GM12878 (cell line): ENCODE results near the gene FBXL7. TPM values are rescaled to one million over a fixed set of nuclear protein-coding genes. Genes with fewer than 3 reads are reported as not detected.

Experiments
- ATAC-seq: fragments of 200-7000 bp; cut with Tn5 transposase; 3 replicates; pipeline ENCODE4 v1.9.1; 2020; ENCODE audit warnings: mild to moderate bottlenecking, moderate library complexity
- BruUV-seq: library from RNA; stranded (reverse); fragments of 400-500 nt; replicated peaks from 2 replicates; lab custom pipeline; 2021; lab: Mats Ljungman, UMichigan
- CTCF ChIA-PET: fragments of 300-600 bp; sonication (Branson Sonifier 250); formaldehyde crosslinking; extraction: SDS; loops from one replicate; lab custom pipeline; 2021; ENCODE audit warnings: inconsistent platforms; lab: Yijun Ruan, JAX
- POLR2A ChIA-PET: fragments of 350-600 bp; formaldehyde crosslinking; extraction: SDS; loops from one replicate; lab custom pipeline; 2021; ENCODE audit warnings: inconsistent platforms; lab: Charles Lee
- RAD21 ChIA-PET: fragments of 300-600 bp; sonication (Branson Sonifier 250); formaldehyde crosslinking; loops from one replicate; lab custom pipeline; 2023; ENCODE audit warnings: antibody characterized with exemption; ENCODE audit not compliant: unreplicated experiment; lab: Charles Lee
- SMC1A ChIA-PET: fragments of 300-600 bp; sonication (Branson Sonifier 250); formaldehyde crosslinking; loops from one replicate; lab custom pipeline; 2023; ENCODE audit not compliant: unreplicated experiment, uncharacterized antibody; lab: Charles Lee
- DNase-seq: peaks from one replicate; pipeline ENCODE4 v3.0.0-alpha.2; 2011; ENCODE audit warnings: low read depth, low spot score
- FAIRE-seq: peaks from 3 replicates; lab custom pipeline; 2011; peaks lifted over from hg19 to GRCh38; lab: Jason Lieb, UNC
- H2AFZ ChIP-seq: 2 replicates; pipeline ENCODE4 v1.6.0; 2011; ENCODE audit warnings: low read depth, low read length, control low read depth; ENCODE audit not compliant: control insufficient read depth
- H3K27ac ChIP-seq: 2 replicates; pipeline ENCODE4 v1.5.1; 2011; ENCODE audit warnings: control low read depth; ENCODE audit not compliant: control insufficient read depth, insufficient read depth
- H3K27me3 ChIP-seq, 2 experiments: replicated peaks in 1 of 2; 2 replicates each; pipeline versions ENCODE4 v1.6.0 to v1.6.1; 2011; ENCODE audit warnings: low read length in 1 of 2; ENCODE audit not compliant: control insufficient read depth in 2 of 2, insufficient read depth in 2 of 2
- H3K36me3 ChIP-seq, 2 experiments: 2 replicates each; pipeline ENCODE4 v1.5.1; 2011; ENCODE audit warnings: low read length in 1 of 2; ENCODE audit not compliant: control insufficient read depth in 2 of 2, insufficient read depth in 2 of 2
- H3K4me1 ChIP-seq: 2 replicates; pipeline ENCODE4 v1.6.1; 2011; ENCODE audit warnings: mild to moderate bottlenecking, low read length, moderate library complexity, mixed read lengths; ENCODE audit not compliant: control insufficient read depth, insufficient read depth
- H3K4me2 ChIP-seq: 2 replicates; pipeline ENCODE4 v1.6.0; 2011; ENCODE audit warnings: control low read depth; ENCODE audit not compliant: control insufficient read depth, insufficient read depth
- H3K4me3 ChIP-seq: fragments of 200-600 bp; sonication (generic); 2 replicates; pipeline ENCODE4 v1.5.1; 2016
- H3K79me2 ChIP-seq: 2 replicates; pipeline ENCODE4 v1.6.0; 2011; ENCODE audit warnings: low read length; ENCODE audit not compliant: control insufficient read depth, insufficient read depth
- H3K9ac ChIP-seq: 2 replicates; pipeline ENCODE4 v1.8.0; 2011; ENCODE audit warnings: low read length, control low read depth, mixed read lengths; ENCODE audit not compliant: control insufficient read depth, insufficient read depth
- H3K9me3 ChIP-seq: replicated peaks from 3 replicates; pipeline ENCODE4 v1.5.1; 2011; ENCODE audit warnings: mild to moderate bottlenecking, low read length; ENCODE audit not compliant: control insufficient read depth, insufficient read depth
- H4K20me1 ChIP-seq: 2 replicates; pipeline ENCODE4 v1.6.0; 2011; ENCODE audit not compliant: control insufficient read depth, insufficient read depth
- HDGF ChIP-seq: fragments of 450-650 bp; IDR thresholded peaks from 2 replicates; pipeline ENCODE4 v1.6.1; 2016; ENCODE audit warnings: antibody characterized with exemption
- MTA2 ChIP-seq: fragments of 450-650 bp; IDR thresholded peaks from 2 replicates; pipeline ENCODE4 v1.6.1; 2016; ENCODE audit warnings: low read depth, mild to moderate bottlenecking, moderate library complexity
- MYB ChIP-seq: fragments of 150-350 bp; IDR thresholded peaks from 2 replicates; pipeline ENCODE4 v1.6.1; 2014; ENCODE audit warnings: mild to moderate bottlenecking, low read depth, low read length, borderline replicate concordance
- MYC ChIP-seq: IDR thresholded peaks from 2 replicates; pipeline ENCODE4 v1.6.1; 2011; ENCODE audit warnings: mild to moderate bottlenecking, low read length, moderate library complexity, inconsistent platforms; ENCODE audit not compliant: insufficient read depth, insufficient replicate concordance, insufficient read length, severe bottlenecking
- NR2F1 ChIP-seq: fragments of 450-650 bp; conservative IDR thresholded peaks from 2 replicates; pipeline ENCODE4 v1.6.1; 2017; ENCODE audit warnings: mild to moderate bottlenecking
- PKNOX1 ChIP-seq: fragments of 450-650 bp; IDR thresholded peaks from 2 replicates; pipeline ENCODE4 v1.6.1; 2016; ENCODE audit warnings: mild to moderate bottlenecking
- RAD21 ChIP-seq: IDR thresholded peaks from 2 replicates; pipeline ENCODE4 v1.6.1; 2011; ENCODE audit warnings: mild to moderate bottlenecking, low read depth, low read length, moderate library complexity; ENCODE audit not compliant: insufficient read depth
- USF1 ChIP-seq: IDR thresholded peaks from 2 replicates; pipeline ENCODE4 v1.6.1; 2011; ENCODE audit warnings: borderline replicate concordance, low read depth, mild to moderate bottlenecking, moderate library complexity, mixed read lengths, low read length; ENCODE audit not compliant: insufficient read depth; ENCODE audit errors: extremely low read length
- USF2 ChIP-seq: IDR thresholded peaks from 2 replicates; pipeline ENCODE4 v1.6.1; 2011; ENCODE audit warnings: low read depth, low read length, improper control_type of control experiment, borderline replicate concordance
- YBX1 ChIP-seq: fragments of 450-650 bp; IDR thresholded peaks from 2 replicates; pipeline ENCODE4 v1.6.1; 2016; ENCODE audit warnings: antibody characterized with exemption
- ZNF592 ChIP-seq: fragments of 450-650 bp; IDR thresholded peaks from 2 replicates; pipeline ENCODE4 v1.6.1; 2017; ENCODE audit warnings: mild to moderate bottlenecking, moderate library complexity
- ZNF622 ChIP-seq: fragments of 450-650 bp; IDR thresholded peaks from 2 replicates; pipeline ENCODE4 v1.6.1; 2017; ENCODE audit warnings: mild to moderate bottlenecking, inconsistent platforms
- WGBS: methylation state at CpG from one replicate; pipeline ENCODE4 v1.1.6; 2016; ENCODE audit warnings: low lambda C conversion rate; ENCODE audit not compliant: insufficient replicate concordance, insufficient coverage; ENCODE audit errors: missing lambda C conversion rate; 5-methylcytosine and 5-hydroxymethylcytosine counted together
- in situ Hi-C: fragments of 300-500 bp; cut with MboI; formaldehyde crosslinking; loops from 9 replicates; pipeline ENCODE4 v1.14.3; 2018; ENCODE audit warnings: mixed read lengths
- intact Hi-C: fragments of 100-400 bp; cut with micrococcal nuclease; formaldehyde crosslinking; loops from one replicate; pipeline ENCODE4 v1.14.2; 2022; ENCODE audit not compliant: unreplicated experiment
- polyA plus RNA-seq, 11 experiments: library from polyadenylated mRNA; depleted of rRNA in 4 of 11; unstranded in 6 of 11; stranded (reverse) in 5 of 11; fragments of >200 nt; fragmentation: Nextera tagmentation in 4 of 11; fragmentation: Illumina TruSeq in 1 of 11; extraction: Ambion mirVana in 4 of 11; extraction: Trizol in 1 of 11; gene quantifications; 1 replicate in 1 of 11; 2 replicates in 10 of 11; pipeline versions ENCODE4 v1.2.1 to v1.2.3, GENCODE V29; 2011 to 2016; ENCODE audit warnings: inconsistent platforms in 2 of 11, missing spikeins in 2 of 11, low read depth in 1 of 11
- total RNA-seq, 4 experiments: library from RNA; depleted of rRNA in 3 of 4; stranded (reverse); fragments of >200 nt in 3 of 4; fragmentation: Illumina TruSeq in 1 of 4; extraction: Trizol in 1 of 4; gene quantifications; 2 replicates each; pipeline versions ENCODE4 v1.2.1 to v1.2.3, GENCODE V29; 2013 to 2021

FBXL7 gene
- total and polyA plus RNA-seq, 10 of the 15 experiments (the other 5 are each of a cell fraction or from before 2014, with no cell fraction given): 0.03 to 0.44 (median 0.16) TPM

GRCh38 chr5:15560421-15560820 lies 60.4 kb downstream of the FBXL7 start (continued):
- no peak for TF ChIP-seq ZNF622

- BruUV-seq: no TSS peak
- H3K36me3 ChIP-seq: no peaks in the 10 kb centered on the region
- ChIA-PET POLR2A (no interaction called here), CTCF (no interaction called here), SMC1A (interaction anchor here (1.5 kb wide), 1 partner anchor 10 kb away, joined by 6 read pairs; no protein-coding TSS in a partner anchor), RAD21 (no interaction called here)
- no peaks in the 10 kb centered on the region for H4K20me1 ChIP-seq
- intact Hi-C loops: no loop called here
- ATAC-seq: no peak
- H3K4me2 ChIP-seq: no peak overlapping the region
- FAIRE-seq: no peak
- H3K9ac ChIP-seq: no peak overlapping the region
- no peaks in the 10 kb centered on the region for H3K9me3 ChIP-seq
- no peak overlapping the region for H3K4me3 ChIP-seq
- no peaks in the 10 kb centered on the region for H3K27me3 ChIP-seq
- WGBS: 29% methylated on average over 4 of the region's 4 CpGs
- H2AFZ ChIP-seq: no peak overlapping the region
- H3K4me1 ChIP-seq: no peaks in the 10 kb centered on the region
- H3K79me2 ChIP-seq: no peaks in the 10 kb centered on the region
- H3K27ac ChIP-seq: no peak overlapping the region
- in situ Hi-C loops: no loop called here
- no peak for DNase-seq
- no peak for TF ChIP-seq MTA2
- no peak for TF ChIP-seq YBX1
- no peak for TF ChIP-seq MYC
- no peak for TF ChIP-seq PKNOX1
- TF ChIP-seq HDGF: no peak
- TF ChIP-seq ZNF592: no peak
- TF ChIP-seq RAD21: no peak
- no peak for TF ChIP-seq USF1
- TF ChIP-seq USF2: no peak
- no peak for TF ChIP-seq MYB
- no peak for TF ChIP-seq NR2F1
Observed at GRCh38 chr5:15564523-15564922, 64.5 kb downstream of the FBXL7 start.
